B cell (primary cell): ENCODE measurements around the gene WEE2. TPM values are rescaled to one million over a fixed set of nuclear protein-coding genes. Genes with fewer than 3 reads are reported as not detected.

Source experiments
- ATAC-seq: fragments of 200-7000 bp; cut with Tn5 transposase; one replicate; pipeline ENCODE4 v1.10.0; 2021; ENCODE audit warnings: low read depth, mild to moderate bottlenecking, moderate number of reproducible peaks, moderate library complexity
- CTCF ChIA-PET: fragments of 350-600 bp; sonication (Branson Sonifier 250); formaldehyde crosslinking; loops from one replicate; lab custom pipeline; 2021; ENCODE audit warnings: antibody characterized with exemption, inconsistent platforms; lab: Charles Lee
- POLR2A ChIA-PET: fragments of 350-600 bp; sonication (Branson Sonifier 250); formaldehyde crosslinking; loops from one replicate; lab custom pipeline; 2021; ENCODE audit warnings: antibody characterized with exemption; lab: Charles Lee
- DNase-seq: peaks from one replicate; pipeline ENCODE4 v3.0.0; 2013
- H2AFZ ChIP-seq: 2 replicates; pipeline ENCODE4 v1.6.1; 2012; ENCODE audit warnings: mild to moderate bottlenecking, low read depth, low read length; ENCODE audit not compliant: insufficient read depth, poor library complexity, severe bottlenecking
- H3K27ac ChIP-seq, 2 donors: 1 replicate in 1 of 2; 2 replicates in 1 of 2; pipeline ENCODE4 v1.5.1; 2012 to 2013; ENCODE audit warnings: low read length in 2 of 2, mild to moderate bottlenecking in 2 of 2, moderate library complexity in 1 of 2
- H3K27me3 ChIP-seq, 4 experiments: fragments of 200-600 bp in 1 of 4; sonication (generic) in 1 of 4; replicated peaks in 1 of 4; 1 replicate in 2 of 4; 2 replicates in 2 of 4; pipeline versions ENCODE4 v1.6.1 to v1.7.0; 2013 to 2016; ENCODE audit warnings: low read length in 3 of 4, mild to moderate bottlenecking in 2 of 4, mixed read lengths in 1 of 4, moderate library complexity in 1 of 4; ENCODE audit not compliant: insufficient read depth in 4 of 4, control insufficient read depth in 3 of 4; ENCODE audit errors: control extremely low read depth in 1 of 4
- H3K36me3 ChIP-seq, 2 experiments: replicated peaks in 1 of 2; 1 replicate in 1 of 2; 2 replicates in 1 of 2; pipeline versions ENCODE4 v1.6.1 to v1.7.1; 2013; ENCODE audit warnings: low read length in 1 of 2; ENCODE audit not compliant: insufficient read depth in 2 of 2, control insufficient read depth in 1 of 2; ENCODE audit errors: control extremely low read depth in 1 of 2, extremely low read depth in 1 of 2
- H3K4me1 ChIP-seq, 2 donors: fragments of 200-600 bp in 1 of 2; sonication (generic) in 1 of 2; 1 replicate in 1 of 2; 2 replicates in 1 of 2; pipeline versions ENCODE4 v1.5.1 to v1.6.1; 2013 to 2017; ENCODE audit warnings: low read length in 2 of 2; ENCODE audit not compliant: control insufficient read depth in 2 of 2, insufficient read depth in 2 of 2
- H3K4me2 ChIP-seq: replicated peaks from 2 replicates; pipeline ENCODE3; 2012; ENCODE audit warnings: mild to moderate bottlenecking, low read depth, low read length; ENCODE audit not compliant: poor library complexity, severe bottlenecking
- H3K4me3 ChIP-seq, 5 experiments: fragments of 200-600 bp in 1 of 5; sonication (generic) in 1 of 5; 1 replicate in 3 of 5; 2 replicates in 2 of 5; pipeline versions ENCODE4 v1.5.1 to v1.7.0; 2011 to 2016; ENCODE audit warnings: low read length in 4 of 5, mild to moderate bottlenecking in 4 of 5, low read depth in 2 of 5, control low read depth in 1 of 5, moderate library complexity in 1 of 5; ENCODE audit not compliant: insufficient read depth in 1 of 5; ENCODE audit errors: control extremely low read depth in 1 of 5, extremely low read depth in 1 of 5
- H3K79me2 ChIP-seq: fragments of 200-600 bp; sonication (generic); one replicate; pipeline ENCODE4 v1.6.0; 2016; ENCODE audit warnings: low read length; ENCODE audit not compliant: control insufficient read depth, insufficient read depth
- H3K9ac ChIP-seq: fragments of 200-600 bp; sonication (generic); 2 replicates; pipeline ENCODE4 v1.6.1; 2017; ENCODE audit warnings: mild to moderate bottlenecking, low read length, moderate library complexity
- H3K9me3 ChIP-seq, 3 donors: one replicate each; pipeline versions ENCODE4 v1.6.1 to v1.7.1; 2013; ENCODE audit warnings: low read length in 2 of 3; ENCODE audit not compliant: control insufficient read depth in 2 of 3, insufficient read depth in 1 of 3; ENCODE audit errors: control extremely low read depth in 1 of 3
- H4K20me1 ChIP-seq: 2 replicates; pipeline ENCODE4 v1.6.0; 2012; ENCODE audit warnings: mild to moderate bottlenecking, low read length; ENCODE audit not compliant: insufficient read depth, control insufficient read depth, poor library complexity, severe bottlenecking
- H3K27ac Mint-ChIP-seq: one replicate; pipeline ENCODE4 v1.8.0; 2021; ENCODE audit warnings: mixed read lengths
- H3K27me3 Mint-ChIP-seq: one replicate; pipeline ENCODE4 v1.8.0; 2021; ENCODE audit warnings: mixed read lengths
- H3K4me1 Mint-ChIP-seq: one replicate; pipeline ENCODE4 v1.8.0; 2021; ENCODE audit warnings: mixed read lengths
- H3K4me3 Mint-ChIP-seq: one replicate; pipeline ENCODE4 v1.8.0; 2021; ENCODE audit warnings: mixed read lengths
- H3K9me3 Mint-ChIP-seq: one replicate; pipeline ENCODE4 v1.8.0; 2022; ENCODE audit warnings: mixed read lengths; ENCODE audit not compliant: insufficient read depth
- CTCF ChIP-seq: fragments of 200-600 bp; IDR thresholded peaks from one replicate; pipeline ENCODE4 v1.8.0; 2022; ENCODE audit warnings: antibody characterized with exemption, mild to moderate bottlenecking
- EZH2 ChIP-seq: IDR thresholded peaks from 2 replicates; pipeline ENCODE4 v1.6.1; 2012; ENCODE audit warnings: borderline replicate concordance, low read depth, mild to moderate bottlenecking, moderate library complexity, low read length; ENCODE audit not compliant: insufficient read depth, poor library complexity, severe bottlenecking
- WGBS: methylation state at CpG from one replicate; pipeline ENCODE4 v1.1.5; 2013; ENCODE audit warnings: missing lambda C conversion rate; ENCODE audit not compliant: insufficient coverage; 5-methylcytosine and 5-hydroxymethylcytosine counted together
- intact Hi-C: fragments of 100-400 bp; cut with micrococcal nuclease; formaldehyde crosslinking; loops from one replicate; pipeline ENCODE4 v1.10.0; 2022
- polyA plus RNA-seq: library from polyadenylated mRNA; depleted of rRNA; stranded (reverse); fragments of >200 nt; gene quantifications from 2 replicates; pipeline ENCODE4 v1.2.3, GENCODE V29; 2012
- total RNA-seq, 2 donors: library from RNA; stranded (reverse); fragments of 120-200 nt in 1 of 2; gene quantifications; 1 replicate in 1 of 2; 2 replicates in 1 of 2; pipeline versions ENCODE4 v1.2.3 to v1.2.4, GENCODE V29; 2013 to 2022

The WEE2 gene
- total and polyA plus RNA-seq, 2 donors (not counting 1 experiment from before 2014, with no cell fraction given): not detected

GRCh38 chr7:141706239-141707064, 1.7 kb upstream of the WEE2 start:
- Histone ChIP-seq H3K4me2 (no peak overlapping the region), H3K9ac (no peak overlapping the region), H3K79me2 (peaks cover 13% of the 10 kb centered on the region), H3K4me3 (no peak overlapping the region), H3K27ac (no peak overlapping the region), H2AFZ (no peak overlapping the region), H3K27me3 (no peaks in the 10 kb centered on the region), H3K36me3 (no peaks in the 10 kb centered on the region), H3K4me1 (peaks cover 8 to 9% of the 10 kb centered on the region in 2 donors), H3K9me3 (no peaks in the 10 kb centered on the region), H4K20me1 (no peaks in the 10 kb centered on the region)
- CTCF ChIA-PET: interaction anchor here (2.5 to 6.4 kb wide), 2 partner anchors 31 to 52 kb away, joined by 12 to 43 read pairs; partner anchors contain the start of gene SSBP1
- intact Hi-C loops: no loop called here
- no CpG with 5 or more reads among the region's 1 CpG for WGBS
- TF ChIP-seq CTCF: no peak
- no peak for TF ChIP-seq EZH2
- H3K4me3 Mint-ChIP-seq: no peak overlapping the region
- peaks cover 4% of the 10 kb centered on the region for H3K27me3 Mint-ChIP-seq
- no peaks in the 10 kb centered on the region for H3K9me3 Mint-ChIP-seq
- DNase-seq (no peak), ATAC-seq (no peak)
- POLR2A ChIA-PET: no interaction called here
- no peak overlapping the region for H3K27ac Mint-ChIP-seq
- H3K4me1 Mint-ChIP-seq: peaks cover 9% of the 10 kb centered on the region

DNA sequence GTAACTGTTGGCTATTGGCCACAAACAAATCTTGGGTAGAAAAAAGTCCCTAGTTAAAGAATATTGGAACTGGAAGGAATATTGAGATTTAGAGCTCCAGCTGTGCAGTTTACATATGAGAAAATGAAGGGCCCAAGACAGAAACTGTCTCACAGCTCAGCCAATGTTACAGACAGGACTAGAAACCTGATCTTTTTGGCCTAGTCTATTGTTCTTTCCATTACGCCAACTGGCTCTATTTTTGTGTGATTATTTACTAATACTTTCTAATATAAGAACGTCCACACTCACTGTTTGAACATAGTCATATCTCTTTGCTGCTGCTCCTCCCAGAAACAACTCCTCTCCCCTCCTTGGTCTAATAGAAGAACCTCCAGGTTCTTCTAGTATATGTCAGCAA, 1.2 kb downstream of the WEE2 start:
- no peak overlapping the region for H3K27ac Mint-ChIP-seq
- Histone ChIP-seq H3K27me3 (no peaks in the 10 kb centered on the region), H2AFZ (no peak overlapping the region), H4K20me1 (no peaks in the 10 kb centered on the region), H3K79me2 (no peaks in the 10 kb centered on the region), H3K4me3 (no peak overlapping the region), H3K4me2 (no peak overlapping the region), H3K9ac (no peak overlapping the region), H3K4me1 (no peaks in the 10 kb centered on the region), H3K9me3 (no peaks in the 10 kb centered on the region), H3K36me3 (no peaks in the 10 kb centered on the region), H3K27ac (no peak overlapping the region)
- peaks cover 4% of the 10 kb centered on the region for H3K27me3 Mint-ChIP-seq
- CTCF ChIA-PET: interaction anchor here (1.1 to 1.8 kb wide), 2 partner anchors 55 to 123 kb away, joined by 3 to 20 read pairs; no protein-coding TSS in a partner anchor
- no CpG with 5 or more reads among the region's 2 CpGs for WGBS
- no peak overlapping the region for H3K4me3 Mint-ChIP-seq
- no peaks in the 10 kb centered on the region for H3K9me3 Mint-ChIP-seq
- POLR2A ChIA-PET: no interaction called here
- intact Hi-C loops: no loop called here
- H3K4me1 Mint-ChIP-seq: no peaks in the 10 kb centered on the region
- ATAC-seq: no peak
- no peak for TF ChIP-seq CTCF
- no peak for TF ChIP-seq EZH2
- DNase-seq: no peak
